Adrenal gland (tissue), 5 donors: ENCODE data around the gene RGS3.

ENCODE experiments used
- CTCF ChIP-seq, 6 experiments: fragments of 450-650 bp in 4 of 6; fragments of 200-600 bp in 2 of 6; sonication (generic) in 1 of 6; IDR thresholded peaks; 1 replicate in 5 of 6; 2 replicates in 1 of 6; pipeline versions ENCODE4 v1.5.1 to v1.8.0; 2016 to 2021; ENCODE audit warnings: antibody characterized with exemption in 6 of 6, mild to moderate bottlenecking in 2 of 6, moderate library complexity in 1 of 6
- POLR2A ChIP-seq, 2 donors: fragments of 450-650 bp; IDR thresholded peaks; one replicate each; pipeline ENCODE4 v1.6.1; 2017; ENCODE audit warnings: antibody characterized with exemption in 2 of 2, mild to moderate bottlenecking in 2 of 2, moderate library complexity in 1 of 2
- donor health status: DM: no; HTN: no; CAD: no.

GRCh38 chr9:113463418-113464285 is at the start of gene RGS3:
- TF ChIP-seq CTCF (IDR thresholded peaks at IDR 0.05) (no peak), POLR2A (IDR thresholded peaks at IDR 0.05) (peak in 1 of 2 donors; percentile 53)
